Measurements from ENCODE around the gene SCCPDH. TPM values are rescaled to one million over a fixed set of nuclear protein-coding genes. Genes with fewer than 3 reads are reported as not detected.

SCCPDH gene
- total and polyA plus RNA-seq, 2 of the 13 experiments (the other 11 are each of a cell fraction or from before 2014, with no cell fraction given), result 36.7 to 62.3 TPM

DNA sequence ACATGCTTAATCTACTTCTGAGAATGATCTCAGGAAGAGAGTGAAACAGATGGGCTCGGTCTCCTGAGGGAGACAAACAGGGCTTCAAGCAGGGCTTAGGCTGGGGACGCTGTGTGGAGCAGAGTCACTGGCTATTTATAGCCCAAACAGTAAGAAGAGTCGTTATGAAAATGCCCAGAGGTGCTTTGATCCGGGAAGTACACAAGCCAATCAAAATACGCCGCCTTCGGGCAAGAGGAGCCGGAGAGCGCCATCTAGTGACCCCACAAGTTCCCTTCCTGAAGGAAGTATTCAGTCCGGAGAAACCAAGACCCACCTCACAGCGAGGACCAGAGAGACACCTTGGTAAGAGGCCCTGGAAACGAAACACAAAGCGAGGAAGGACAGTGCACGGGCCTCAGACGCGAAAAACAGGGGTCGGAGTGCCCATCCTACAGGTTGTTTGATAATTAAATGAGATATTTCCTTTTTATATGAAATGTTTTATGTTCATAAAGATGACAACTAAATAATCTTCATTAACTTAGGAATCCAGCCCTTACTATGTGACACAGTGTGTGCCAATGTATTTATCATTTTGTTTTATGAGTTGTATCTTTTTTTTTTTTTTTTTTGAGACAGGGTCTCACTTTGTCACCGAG lies 25.0 kb upstream of the SCCPDH start (continued):
- TF ChIP-seq, protein P1, sequence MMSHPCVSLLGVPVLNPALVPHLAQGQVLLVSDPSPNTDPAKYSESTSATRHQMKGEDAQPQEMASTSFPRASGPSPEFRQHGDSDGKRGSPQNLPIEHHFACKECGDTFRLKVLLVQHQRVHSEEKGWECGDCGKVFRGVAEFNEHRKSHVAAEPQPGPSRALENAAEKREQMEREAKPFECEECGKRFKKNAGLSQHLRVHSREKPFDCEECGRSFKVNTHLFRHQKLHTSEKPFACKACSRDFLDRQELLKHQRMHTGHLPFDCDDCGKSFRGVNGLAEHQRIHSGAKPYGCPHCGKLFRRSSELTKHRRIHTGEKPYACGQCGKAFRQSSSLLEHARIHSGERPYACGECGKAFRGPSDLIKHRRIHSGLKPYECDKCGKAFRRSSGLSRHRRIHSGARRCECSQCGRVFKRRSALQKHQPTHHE (CRISPR knock-in tag; IDR thresholded peaks at IDR 0.05; ENCODE audit: borderline replicate concordance), result no peak
- TF ChIP-seq ZSCAN31 (CRISPR knock-in tag; IDR thresholded peaks at IDR 0.05; ENCODE audit: low read depth) (peak; percentile 54; the same call in 1 of the 2 replicates), TRIM24 (CRISPR knock-in tag; IDR thresholded peaks at IDR 0.05) (no peak), BRD4 (CRISPR knock-in tag; IDR thresholded peaks at IDR 0.05) (no peak), MEF2D (CRISPR knock-in tag; IDR thresholded peaks at IDR 0.05) (peak; percentile 87), ZNF737 (CRISPR knock-in tag; IDR thresholded peaks at IDR 0.05; ENCODE audit: borderline replicate concordance) (no peak), NR2F2 (IDR thresholded peaks at IDR 0.05; ENCODE audit: borderline replicate concordance, low read depth) (no peak), ARID2 (CRISPR knock-in tag; IDR thresholded peaks at IDR 0.05; ENCODE audit: borderline replicate concordance) (peak; percentile 28; the same call in 1 of the 2 replicates), ZNF749 (CRISPR knock-in tag; IDR thresholded peaks at IDR 0.05; ENCODE audit: borderline replicate concordance) (no peak), ZNF484 (CRISPR knock-in tag; IDR thresholded peaks at IDR 0.05; ENCODE audit: borderline replicate concordance, low read depth) (no peak), NFKB2 (CRISPR knock-in tag; IDR thresholded peaks at IDR 0.05; ENCODE audit: borderline replicate concordance) (no peak), FOXC1 (CRISPR knock-in tag; IDR thresholded peaks at IDR 0.05; ENCODE audit: borderline replicate concordance) (no peak), REPIN1 (CRISPR knock-in tag; IDR thresholded peaks at IDR 0.05; ENCODE audit: borderline replicate concordance, low read depth) (no peak), RXRA (CRISPR knock-in tag; IDR thresholded peaks at IDR 0.05) (no peak)
- TF ChIP-seq, protein P2, sequence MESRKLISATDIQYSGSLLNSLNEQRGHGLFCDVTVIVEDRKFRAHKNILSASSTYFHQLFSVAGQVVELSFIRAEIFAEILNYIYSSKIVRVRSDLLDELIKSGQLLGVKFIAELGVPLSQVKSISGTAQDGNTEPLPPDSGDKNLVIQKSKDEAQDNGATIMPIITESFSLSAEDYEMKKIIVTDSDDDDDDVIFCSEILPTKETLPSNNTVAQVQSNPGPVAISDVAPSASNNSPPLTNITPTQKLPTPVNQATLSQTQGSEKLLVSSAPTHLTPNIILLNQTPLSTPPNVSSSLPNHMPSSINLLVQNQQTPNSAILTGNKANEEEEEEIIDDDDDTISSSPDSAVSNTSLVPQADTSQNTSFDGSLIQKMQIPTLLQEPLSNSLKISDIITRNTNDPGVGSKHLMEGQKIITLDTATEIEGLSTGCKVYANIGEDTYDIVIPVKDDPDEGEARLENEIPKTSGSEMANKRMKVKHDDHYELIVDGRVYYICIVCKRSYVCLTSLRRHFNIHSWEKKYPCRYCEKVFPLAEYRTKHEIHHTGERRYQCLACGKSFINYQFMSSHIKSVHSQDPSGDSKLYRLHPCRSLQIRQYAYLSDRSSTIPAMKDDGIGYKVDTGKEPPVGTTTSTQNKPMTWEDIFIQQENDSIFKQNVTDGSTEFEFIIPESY (CRISPR knock-in tag; IDR thresholded peaks at IDR 0.05), result no peak; the same call in 1 of the 2 replicates
- TF ChIP-seq, protein P3, sequence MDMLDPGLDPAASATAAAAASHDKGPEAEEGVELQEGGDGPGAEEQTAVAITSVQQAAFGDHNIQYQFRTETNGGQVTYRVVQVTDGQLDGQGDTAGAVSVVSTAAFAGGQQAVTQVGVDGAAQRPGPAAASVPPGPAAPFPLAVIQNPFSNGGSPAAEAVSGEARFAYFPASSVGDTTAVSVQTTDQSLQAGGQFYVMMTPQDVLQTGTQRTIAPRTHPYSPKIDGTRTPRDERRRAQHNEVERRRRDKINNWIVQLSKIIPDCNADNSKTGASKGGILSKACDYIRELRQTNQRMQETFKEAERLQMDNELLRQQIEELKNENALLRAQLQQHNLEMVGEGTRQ (IDR thresholded peaks at IDR 0.05; ENCODE audit: low read depth, low read length), result no peak
- TF ChIP-seq, protein P3 (CRISPR knock-in tag; IDR thresholded peaks at IDR 0.05; ENCODE audit: borderline replicate concordance), result no peak
- TF ChIP-seq, protein P4, sequence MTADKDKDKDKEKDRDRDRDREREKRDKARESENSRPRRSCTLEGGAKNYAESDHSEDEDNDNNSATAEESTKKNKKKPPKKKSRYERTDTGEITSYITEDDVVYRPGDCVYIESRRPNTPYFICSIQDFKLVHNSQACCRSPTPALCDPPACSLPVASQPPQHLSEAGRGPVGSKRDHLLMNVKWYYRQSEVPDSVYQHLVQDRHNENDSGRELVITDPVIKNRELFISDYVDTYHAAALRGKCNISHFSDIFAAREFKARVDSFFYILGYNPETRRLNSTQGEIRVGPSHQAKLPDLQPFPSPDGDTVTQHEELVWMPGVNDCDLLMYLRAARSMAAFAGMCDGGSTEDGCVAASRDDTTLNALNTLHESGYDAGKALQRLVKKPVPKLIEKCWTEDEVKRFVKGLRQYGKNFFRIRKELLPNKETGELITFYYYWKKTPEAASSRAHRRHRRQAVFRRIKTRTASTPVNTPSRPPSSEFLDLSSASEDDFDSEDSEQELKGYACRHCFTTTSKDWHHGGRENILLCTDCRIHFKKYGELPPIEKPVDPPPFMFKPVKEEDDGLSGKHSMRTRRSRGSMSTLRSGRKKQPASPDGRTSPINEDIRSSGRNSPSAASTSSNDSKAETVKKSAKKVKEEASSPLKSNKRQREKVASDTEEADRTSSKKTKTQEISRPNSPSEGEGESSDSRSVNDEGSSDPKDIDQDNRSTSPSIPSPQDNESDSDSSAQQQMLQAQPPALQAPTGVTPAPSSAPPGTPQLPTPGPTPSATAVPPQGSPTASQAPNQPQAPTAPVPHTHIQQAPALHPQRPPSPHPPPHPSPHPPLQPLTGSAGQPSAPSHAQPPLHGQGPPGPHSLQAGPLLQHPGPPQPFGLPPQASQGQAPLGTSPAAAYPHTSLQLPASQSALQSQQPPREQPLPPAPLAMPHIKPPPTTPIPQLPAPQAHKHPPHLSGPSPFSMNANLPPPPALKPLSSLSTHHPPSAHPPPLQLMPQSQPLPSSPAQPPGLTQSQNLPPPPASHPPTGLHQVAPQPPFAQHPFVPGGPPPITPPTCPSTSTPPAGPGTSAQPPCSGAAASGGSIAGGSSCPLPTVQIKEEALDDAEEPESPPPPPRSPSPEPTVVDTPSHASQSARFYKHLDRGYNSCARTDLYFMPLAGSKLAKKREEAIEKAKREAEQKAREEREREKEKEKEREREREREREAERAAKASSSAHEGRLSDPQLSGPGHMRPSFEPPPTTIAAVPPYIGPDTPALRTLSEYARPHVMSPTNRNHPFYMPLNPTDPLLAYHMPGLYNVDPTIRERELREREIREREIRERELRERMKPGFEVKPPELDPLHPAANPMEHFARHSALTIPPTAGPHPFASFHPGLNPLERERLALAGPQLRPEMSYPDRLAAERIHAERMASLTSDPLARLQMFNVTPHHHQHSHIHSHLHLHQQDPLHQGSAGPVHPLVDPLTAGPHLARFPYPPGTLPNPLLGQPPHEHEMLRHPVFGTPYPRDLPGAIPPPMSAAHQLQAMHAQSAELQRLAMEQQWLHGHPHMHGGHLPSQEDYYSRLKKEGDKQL (CRISPR knock-in tag; IDR thresholded peaks at IDR 0.05; ENCODE audit: low read depth), result no peak

Measured in HepG2 (cell line).